GM18909 (cell line): Measurements from ENCODE around the gene MSRB1.
"Not testable (repeated sequence)": the region's sequence is repeated elsewhere in the genome, so short reads cannot be mapped to it uniquely, and the experiment has no call there.

ENCODE experiments used
- ATAC-seq: cut with Tn5 transposase; IDR thresholded peaks from one replicate; pipeline ENCODE4 v1.9.1; 2021; ENCODE audit warnings: mild to moderate bottlenecking; ENCODE audit not compliant: unreplicated experiment, poor library complexity

MSRB1 gene

GRCh38 chr16:1941162-1942046, 1.6 kb downstream of the MSRB1 start:
- no peak for ATAC-seq

DNA sequence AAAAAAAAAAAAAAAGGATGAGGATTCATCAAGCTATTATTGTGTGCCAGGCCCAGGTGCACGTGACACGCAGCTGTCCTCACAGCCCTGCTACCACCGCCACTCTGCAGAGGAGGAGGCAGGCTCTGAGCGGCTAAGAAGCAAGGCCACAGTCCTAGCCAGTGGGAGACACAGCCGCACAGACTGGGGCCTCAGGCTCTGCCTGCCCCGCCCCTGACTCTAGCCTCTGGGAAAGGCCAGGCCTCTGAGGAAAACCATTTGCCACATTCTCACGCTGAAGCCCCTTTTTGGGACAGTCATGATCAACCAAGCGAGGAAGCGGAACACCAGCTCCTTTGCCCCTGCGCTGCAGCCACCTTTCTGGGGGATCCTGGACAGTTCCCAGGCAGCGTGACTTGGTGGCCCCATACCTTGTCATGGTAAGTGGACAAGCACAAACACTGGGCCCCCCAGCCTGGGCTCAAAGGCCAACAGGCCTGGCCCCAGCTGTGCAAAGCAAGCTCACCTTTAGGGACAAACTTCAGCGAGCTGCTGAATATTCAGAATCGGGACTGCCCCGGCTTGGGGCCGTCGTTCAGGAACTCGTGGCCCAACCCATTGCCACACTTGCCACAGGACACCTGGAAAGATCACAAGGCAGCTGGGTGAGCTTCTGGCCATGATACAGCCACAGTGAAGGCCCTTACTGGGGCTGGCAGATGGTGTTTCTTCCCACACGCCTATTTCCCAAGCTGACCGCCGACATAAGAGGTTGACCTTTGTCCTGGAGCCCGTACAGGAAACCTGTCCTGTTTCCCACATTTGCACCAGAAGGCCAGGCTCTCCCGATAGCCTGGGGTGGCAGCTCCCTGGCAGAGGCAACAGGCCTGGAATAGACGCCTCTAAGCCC, 2.5 kb downstream of the MSRB1 start:
- ATAC-seq = no peak

GRCh38 chr16:1939833-1940232, 3.2 kb downstream of the MSRB1 start:
- not testable (repeated sequence) for ATAC-seq

GRCh38 chr16:1938910-1939309, 4.1 kb downstream of the MSRB1 start:
- no peak for ATAC-seq

DNA sequence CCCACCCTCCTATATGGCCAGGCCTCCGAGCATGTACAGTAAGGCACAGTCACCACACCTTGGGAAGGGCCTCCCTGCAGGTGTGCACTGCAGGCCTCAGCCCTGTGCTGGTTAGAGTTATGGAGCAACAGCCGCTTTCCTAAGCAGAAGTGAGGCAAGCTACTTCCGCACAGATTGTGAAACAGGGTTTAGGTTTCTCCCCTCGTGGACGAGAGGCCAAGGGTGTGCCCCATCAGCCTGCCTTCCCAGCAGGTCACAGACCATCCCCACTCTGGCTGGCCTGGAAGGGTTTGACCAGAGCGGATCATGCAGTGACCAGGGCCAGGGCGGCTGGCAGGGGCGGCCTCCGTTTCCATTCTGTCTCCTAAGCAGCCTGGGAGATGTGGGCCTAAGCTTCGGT, 4.7 kb downstream of the MSRB1 start:
- ATAC-seq = no peak

GRCh38 chr16:1936945-1937479, 6.0 kb downstream of the MSRB1 start:
- no peak for ATAC-seq

DNA sequence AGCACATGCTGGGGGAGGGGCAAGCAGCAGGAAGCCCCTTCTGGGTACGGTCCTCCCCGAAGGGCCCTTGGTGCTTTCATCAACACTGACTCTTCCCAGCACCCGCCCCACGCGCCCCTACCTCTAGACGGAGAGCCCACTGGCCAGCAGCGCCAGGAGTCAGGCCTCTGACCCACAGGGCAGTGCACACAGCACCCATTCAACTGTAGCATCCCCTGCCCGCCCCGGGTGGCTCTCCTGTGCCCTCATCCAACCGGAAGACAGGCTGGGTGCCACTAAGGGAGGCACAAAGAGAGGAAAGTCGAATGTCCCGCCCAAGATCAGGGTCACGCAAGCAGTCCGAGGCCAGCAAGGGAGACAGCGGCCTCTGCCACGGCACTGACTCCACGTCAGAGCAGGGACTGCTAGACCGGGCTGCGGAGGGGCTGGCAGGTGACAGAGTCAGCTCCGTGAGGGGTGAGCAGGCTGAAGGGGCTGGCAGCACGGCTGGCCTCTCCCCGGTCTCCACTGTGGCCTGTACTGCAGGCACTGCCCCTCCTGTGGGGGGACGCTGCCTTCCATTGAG, 9.8 kb downstream of the MSRB1 start:
- no peak for ATAC-seq

DNA sequence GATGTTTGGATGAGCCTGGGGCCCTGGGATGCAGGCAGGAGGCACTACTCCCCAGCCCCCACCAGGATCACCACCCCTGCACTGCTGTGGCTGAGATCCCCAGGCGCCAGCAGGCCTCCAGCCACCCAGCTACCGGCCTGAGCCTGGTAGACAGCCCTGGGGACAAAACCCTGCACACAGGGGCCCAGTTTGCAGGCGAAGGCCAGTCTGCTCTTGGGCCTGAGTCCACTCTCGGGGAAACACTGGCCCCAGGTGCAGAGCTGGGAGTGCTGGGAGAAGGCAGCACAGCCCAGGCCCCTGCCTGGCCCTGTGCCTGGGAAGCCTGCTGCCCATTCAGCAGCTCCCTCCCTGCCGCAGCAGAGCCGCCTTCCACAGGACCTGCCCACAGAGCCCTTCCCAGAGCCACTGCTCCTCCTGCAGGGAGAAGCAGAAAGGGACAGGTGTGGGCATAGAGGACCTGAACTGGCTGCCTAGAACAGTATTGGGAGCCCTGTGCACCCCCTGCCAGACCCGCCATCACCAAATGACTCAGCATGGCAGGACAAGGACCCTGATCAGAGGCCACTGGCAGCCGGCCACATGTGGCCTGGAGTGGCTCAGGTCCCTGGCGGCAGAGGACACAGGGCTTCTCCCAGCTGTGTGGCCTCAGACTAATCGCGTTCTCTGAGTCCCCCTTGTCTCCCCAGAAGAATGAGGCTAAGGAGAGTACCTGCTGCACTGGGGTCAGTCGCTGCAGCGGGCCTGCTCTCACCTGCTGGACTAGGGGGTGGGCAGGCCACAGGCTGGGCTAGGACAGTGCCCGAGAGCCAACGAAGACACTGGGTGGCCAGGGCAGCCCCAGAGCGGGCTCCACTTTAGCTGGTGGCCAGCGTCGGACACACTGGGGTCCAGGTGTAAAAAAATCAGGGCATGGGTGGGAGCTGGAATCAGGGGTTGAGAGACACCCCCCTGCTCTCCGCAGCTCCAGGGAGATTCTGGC, 10.7 kb downstream of the MSRB1 start:
- ATAC-seq = no peak

GRCh38 chr16:1930338-1930720, 12.7 kb downstream of the MSRB1 start:
- no peak for ATAC-seq

DNA sequence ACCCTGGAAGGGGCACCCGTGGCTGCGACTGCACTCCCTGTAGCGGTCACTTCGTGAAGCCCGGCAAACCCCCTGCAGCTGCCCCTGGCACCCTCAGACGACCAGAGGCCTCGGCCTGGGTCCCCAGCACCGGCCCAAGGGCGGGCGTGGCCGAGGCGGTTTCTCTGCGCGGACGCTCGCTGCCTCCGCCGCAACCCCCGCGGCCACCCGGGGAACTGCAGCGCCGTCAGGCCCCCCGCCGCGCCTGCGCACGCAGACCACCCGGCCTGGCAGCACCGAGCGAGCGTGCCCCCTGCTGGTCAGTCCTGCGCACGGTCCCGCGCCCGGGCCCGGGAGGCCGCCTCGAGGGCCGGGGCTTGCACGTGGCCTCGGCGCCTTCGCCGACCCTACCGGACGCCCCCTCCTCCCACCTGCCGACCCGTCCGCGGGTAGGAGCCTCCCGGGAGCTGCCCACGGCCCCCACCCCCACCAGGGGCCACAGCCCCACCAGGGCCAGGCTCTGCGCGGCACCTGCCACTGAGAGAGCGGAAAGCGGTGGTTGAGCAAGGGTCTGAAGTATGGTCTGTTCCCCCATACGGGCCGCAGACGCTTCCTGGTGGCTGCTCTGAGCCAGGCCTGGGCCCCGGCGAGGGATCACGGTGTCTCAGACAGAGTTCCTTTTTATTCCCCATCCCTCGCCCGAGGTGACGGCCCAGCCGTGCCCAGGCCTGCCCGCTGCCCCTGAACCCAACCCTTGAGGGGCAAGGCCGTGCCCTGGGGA, 13.2 kb downstream of the MSRB1 start:
- peak; percentile 90 for ATAC-seq

DNA sequence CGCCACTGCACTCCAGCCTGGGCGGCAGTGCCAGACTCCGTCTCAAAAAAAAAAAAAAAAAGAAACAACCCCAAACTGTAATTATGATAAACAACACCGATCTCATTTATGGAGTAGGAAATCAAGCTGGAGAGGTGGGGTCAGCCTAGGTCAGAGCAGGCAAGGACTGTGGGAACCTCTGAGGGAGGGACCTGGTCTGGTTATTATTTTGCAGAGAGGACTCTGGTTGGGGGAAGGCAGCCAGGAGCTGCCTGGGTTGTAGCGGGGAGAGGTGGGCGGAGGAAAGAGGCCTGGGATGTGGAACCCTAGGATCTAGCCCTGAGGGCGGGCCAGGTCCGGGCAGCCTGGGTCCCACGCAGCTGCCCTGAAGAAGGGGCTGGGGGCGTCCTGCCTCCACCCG, 13.9 kb downstream of the MSRB1 start:
- no peak for ATAC-seq

- ATAC-seq = no peak
Measured at GRCh38 chr16:1926271-1926670, 16.7 kb downstream of the MSRB1 start.

GRCh38 chr16:1924095-1924494, 18.9 kb downstream of the MSRB1 start:
- no peak for ATAC-seq

DNA sequence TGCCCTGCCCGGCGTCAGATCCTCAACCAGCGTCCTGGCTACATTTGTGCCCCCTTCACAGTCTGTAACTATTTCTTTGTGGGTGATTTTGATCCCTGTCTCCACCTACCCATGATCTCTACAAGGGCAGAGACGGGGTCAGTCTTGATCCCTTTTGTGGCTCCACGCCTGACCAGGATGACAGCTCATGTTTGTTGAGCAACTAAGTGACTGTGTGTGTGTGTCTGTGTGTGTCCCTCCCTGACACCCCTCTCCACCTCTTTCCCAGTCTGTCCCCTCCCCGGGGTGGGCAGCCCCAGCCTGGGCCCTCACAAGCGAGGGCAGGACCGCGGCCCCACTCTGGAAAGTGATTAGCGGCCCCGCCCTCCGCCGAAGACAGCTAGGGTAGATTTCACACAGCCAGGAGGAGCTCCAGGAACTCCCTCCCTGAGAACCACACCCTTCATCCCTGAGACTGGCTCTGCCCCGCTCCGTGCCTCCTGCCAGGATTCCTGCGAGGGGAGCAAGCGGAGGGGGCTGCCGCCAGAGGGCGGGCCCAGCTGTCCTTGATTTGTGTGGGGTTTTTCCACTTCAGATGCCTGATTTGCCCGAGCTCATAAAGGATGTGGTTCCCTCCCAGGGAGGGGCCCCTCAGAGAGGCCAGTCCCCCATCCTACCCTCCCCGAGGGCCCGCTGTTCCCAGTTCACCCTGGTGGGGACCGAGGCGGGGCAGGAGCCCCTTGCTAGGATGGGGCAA, 19.5 kb downstream of the MSRB1 start:
- ATAC-seq = no peak

- ATAC-seq = no peak
Measured at GRCh38 chr16:1922357-1922756, 20.6 kb downstream of the MSRB1 start.

DNA sequence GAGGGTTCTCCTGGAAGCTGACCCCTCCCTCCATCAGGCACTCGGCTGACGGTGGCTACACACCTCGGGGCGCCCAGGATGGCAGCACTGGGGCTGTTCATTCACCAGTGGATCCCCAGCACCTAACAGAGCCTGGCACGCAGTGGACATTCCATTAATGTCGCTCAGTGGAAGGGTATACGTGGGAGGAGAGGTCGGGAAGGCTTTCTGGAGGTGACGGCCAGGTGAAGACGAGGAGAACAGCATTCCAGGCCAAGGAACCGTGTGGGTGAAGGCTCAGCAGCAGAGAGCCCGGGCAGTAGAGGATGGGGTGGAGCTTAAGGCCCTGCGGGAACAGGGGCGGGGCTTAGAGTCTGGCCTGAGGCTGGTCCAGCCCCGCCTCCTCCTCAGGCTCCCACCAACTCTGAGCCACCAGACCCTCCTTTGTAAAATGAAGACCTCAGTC, 22.2 kb downstream of the MSRB1 start:
- ATAC-seq = no peak

DNA sequence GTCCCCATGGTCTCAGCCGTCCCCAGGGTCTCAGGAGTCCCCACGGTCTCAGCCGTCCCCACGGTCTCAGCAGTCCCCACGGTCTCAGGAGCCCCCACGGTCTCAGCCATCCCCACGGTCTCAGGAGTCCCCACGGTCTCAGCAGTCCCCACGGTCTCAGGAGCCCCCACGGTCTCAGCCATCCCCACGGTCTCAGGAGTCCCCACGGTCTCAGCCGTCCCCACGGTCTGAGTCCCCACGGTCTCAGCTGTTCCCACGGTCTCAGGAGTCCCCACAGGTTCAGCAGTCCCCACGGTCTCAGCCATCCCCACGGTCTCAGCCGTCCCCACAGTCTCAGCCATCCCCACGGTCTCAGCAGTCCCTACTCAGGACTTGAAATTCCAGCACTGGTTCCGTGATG, 22.9 kb downstream of the MSRB1 start:
- not testable (repeated sequence) for ATAC-seq

GRCh38 chr16:1919327-1919998, 23.5 kb downstream of the MSRB1 start:
- ATAC-seq = no peak
